ENCODE results near the gene GAGE12J.
"Not testable (repeated sequence)": the region's sequence is repeated elsewhere in the genome, so short reads cannot be mapped to it uniquely, and the experiment has no call there.

The GAGE12J gene

DNA sequence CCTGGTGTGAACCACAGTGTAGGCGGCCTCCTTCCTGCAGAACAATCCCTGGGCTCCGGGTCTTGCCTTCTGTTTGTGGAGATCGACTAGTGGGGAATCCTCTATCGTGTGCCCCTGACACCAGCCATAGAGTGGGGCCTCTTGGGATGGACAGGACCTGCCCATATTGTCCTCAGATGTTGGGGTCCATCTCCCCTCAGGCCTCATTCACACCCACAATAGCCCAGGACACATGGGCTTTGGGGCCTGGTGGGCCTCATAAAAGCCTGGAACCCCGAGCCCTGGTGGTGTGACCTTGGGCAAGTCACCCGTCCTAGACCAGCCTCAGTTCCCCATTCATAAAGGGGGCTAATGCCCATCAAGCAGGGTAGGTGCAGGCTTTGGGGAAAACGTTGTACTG is 31.6 kb upstream of the GAGE12J start:
- H3K9me3 ChIP-seq (ENCODE audit: control insufficient read depth in 1 of 2, low read length in 2 of 2) = no peaks in the 10 kb centered on the region
- H3K36me3 ChIP-seq (ENCODE audit: control insufficient read depth in 1 of 2, insufficient read depth in 2 of 2, low read length in 2 of 2) = no peaks in the 10 kb centered on the region
- H3K4me1 ChIP-seq (ENCODE audit: control insufficient read depth in 1 of 2, insufficient read depth in 2 of 2, low read length in 2 of 2) = peaks cover 0 to 5% of the 10 kb centered on the region in 2 donors
- H3K27me3 ChIP-seq (ENCODE audit: low read depth, low read length) = no peaks in the 10 kb centered on the region
- no peak overlapping the region for H3K4me3 ChIP-seq (ENCODE audit: low read depth in 1 of 2, low read length in 2 of 2)
- H3K27ac ChIP-seq (ENCODE audit: low read length) = no peak overlapping the region

DNA sequence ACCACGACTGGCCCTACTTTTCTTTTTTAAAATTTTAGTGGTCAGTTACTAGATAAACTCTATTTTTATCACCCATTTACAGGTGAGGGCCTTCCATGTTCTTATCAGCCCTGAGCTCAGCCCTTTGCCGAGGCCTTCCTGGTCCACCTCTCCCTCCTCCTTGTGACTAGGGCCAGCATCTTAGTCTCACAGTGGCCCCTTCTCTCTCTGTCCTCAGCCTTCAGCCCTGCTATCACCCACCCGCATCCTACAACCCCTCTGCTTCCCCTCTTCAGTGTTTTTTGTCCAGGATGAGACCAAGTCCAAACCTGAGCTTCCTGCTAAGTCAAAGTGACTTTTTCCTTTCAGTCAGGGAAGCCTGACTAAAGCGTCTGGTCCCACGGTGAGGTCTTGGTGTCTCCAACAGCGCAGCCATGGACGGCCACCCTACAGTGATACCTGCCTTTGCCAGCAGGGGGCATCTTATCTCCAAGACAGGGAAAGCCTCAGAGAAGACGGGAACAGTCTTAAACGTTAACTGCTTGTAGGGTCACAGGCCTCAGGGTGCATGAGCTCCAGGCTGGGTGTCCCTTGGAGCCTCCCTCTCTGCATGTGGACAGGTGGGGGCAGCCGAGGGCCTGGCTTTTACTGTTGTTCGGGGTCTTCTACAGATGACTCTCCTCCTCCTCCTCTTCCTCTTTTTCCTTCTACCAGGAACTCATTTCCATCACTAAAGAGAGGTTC is 30.1 kb upstream of the GAGE12J start:
- Histone ChIP-seq H3K4me1 (ENCODE audit: control insufficient read depth in 1 of 2, insufficient read depth in 2 of 2, low read length in 2 of 2) (peaks cover 0 to 5% of the 10 kb centered on the region in 2 donors), H3K36me3 (ENCODE audit: control insufficient read depth in 1 of 2, insufficient read depth in 2 of 2, low read length in 2 of 2) (no peaks in the 10 kb centered on the region), H3K4me3 (ENCODE audit: low read depth in 1 of 2, low read length in 2 of 2) (no peak overlapping the region), H3K9me3 (ENCODE audit: control insufficient read depth in 1 of 2, low read length in 2 of 2) (no peaks in the 10 kb centered on the region), H3K27me3 (ENCODE audit: low read depth, low read length) (no peaks in the 10 kb centered on the region), H3K27ac (ENCODE audit: low read length) (no peak overlapping the region)

DNA sequence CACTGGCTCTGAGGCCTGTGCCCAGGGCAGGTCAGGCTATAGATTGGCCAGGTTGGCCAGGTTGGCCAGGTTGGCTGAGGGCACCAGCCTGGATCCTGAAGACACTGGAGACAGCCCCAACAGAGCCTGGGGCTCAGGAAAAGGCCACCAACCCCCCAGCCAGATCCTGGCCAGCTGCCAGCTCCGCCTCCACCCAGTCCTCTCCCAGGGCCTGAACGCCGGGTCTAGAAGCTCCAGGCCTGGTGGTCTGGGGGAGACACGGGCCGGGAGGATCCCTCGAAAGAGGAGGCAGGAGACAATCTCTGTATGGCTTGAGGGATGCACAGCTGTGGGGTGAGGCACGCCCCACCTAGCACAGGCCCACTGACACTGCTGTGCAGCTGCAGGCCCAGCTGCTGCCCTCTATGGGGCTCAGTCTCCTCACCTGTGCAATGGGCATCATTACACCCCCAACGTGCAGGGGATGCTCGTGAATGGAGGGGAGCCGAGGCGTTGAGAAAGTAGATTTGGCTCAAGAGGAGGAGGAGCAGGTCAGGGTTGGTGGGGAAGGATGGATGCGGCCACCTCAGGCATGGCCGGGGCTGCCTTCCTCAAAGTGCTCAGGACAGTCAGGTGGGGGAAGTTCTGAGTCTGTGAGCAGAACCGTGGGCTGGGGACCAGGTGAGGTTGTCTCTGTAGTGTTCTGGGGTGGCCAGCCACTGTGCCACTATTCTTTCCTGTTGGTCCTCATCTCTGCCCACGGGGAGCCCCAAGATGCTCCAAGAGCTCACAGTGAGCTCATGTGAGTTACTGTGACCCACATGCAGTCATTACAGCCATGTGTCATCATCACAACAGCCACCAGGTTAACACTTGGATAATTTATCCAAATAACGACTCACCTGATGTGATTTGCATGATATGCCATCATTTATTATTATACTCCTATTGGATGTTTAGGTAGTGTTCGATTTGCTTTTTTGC is 29.2 kb upstream of the GAGE12J start:
- H3K36me3 ChIP-seq (ENCODE audit: control insufficient read depth in 1 of 2, insufficient read depth in 2 of 2, low read length in 2 of 2) = no peaks in the 10 kb centered on the region
- H3K27ac ChIP-seq (ENCODE audit: low read length) = no peak overlapping the region
- no peak overlapping the region for H3K4me3 ChIP-seq (ENCODE audit: low read depth in 1 of 2, low read length in 2 of 2)

DNA sequence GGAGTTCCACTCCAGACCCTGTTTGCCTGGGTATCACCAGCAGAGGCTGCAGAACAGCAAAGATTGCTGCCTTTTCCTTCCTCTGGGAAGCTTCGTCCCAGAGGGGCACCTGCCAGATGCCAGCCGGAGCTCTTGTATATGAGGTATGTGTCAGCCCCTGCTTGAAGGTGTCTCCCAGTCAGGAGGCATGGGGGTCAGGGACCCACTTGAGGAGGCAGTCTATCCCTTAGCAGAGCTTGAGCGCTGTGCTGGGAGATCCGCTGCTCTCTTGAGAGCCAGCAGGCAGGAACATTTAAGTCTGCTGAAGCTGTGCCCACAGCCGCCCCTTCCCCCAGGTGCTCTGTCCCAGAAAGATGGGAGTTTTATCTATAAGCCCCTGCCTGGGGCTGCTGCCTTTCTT is 22.5 kb upstream of the GAGE12J start:
- not testable (repeated sequence) for H3K4me1 ChIP-seq (ENCODE audit: control insufficient read depth in 1 of 2, insufficient read depth in 2 of 2, low read length in 2 of 2); H3K27ac ChIP-seq (ENCODE audit: low read length); H3K36me3 ChIP-seq (ENCODE audit: control insufficient read depth in 1 of 2, insufficient read depth in 2 of 2, low read length in 2 of 2); H3K4me3 ChIP-seq (ENCODE audit: low read depth in 1 of 2, low read length in 2 of 2); H3K9me3 ChIP-seq (ENCODE audit: control insufficient read depth in 1 of 2, low read length in 2 of 2); H3K27me3 ChIP-seq (ENCODE audit: low read depth, low read length)

More for the DNA sequence above, 29.2 kb upstream of the GAGE12J start:
- Histone ChIP-seq H3K9me3 (ENCODE audit: control insufficient read depth in 1 of 2, low read length in 2 of 2) (no peaks in the 10 kb centered on the region), H3K4me1 (ENCODE audit: control insufficient read depth in 1 of 2, insufficient read depth in 2 of 2, low read length in 2 of 2) (peaks cover 0 to 5% of the 10 kb centered on the region in 2 donors), H3K27me3 (ENCODE audit: low read depth, low read length) (no peaks in the 10 kb centered on the region)

DNA sequence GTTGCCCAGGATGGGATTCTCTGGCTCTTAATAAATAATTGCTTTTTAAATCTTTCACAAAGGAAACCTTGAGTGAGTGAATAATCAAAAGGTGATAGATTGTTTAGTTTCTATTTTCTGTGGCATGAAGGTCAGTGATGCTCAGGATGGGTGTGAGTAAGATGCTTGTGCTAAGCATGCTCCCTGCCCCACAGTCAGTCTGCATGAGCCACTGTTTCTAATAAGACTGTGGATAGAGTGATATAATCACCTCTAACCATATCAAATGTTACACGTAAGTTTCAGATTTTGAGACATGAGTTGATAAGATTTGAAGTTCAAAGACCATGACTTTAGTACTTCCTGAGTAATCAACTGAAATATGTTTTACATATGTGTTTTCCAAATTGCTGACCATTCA is 21.1 kb upstream of the GAGE12J start:
- no peaks in the 10 kb centered on the region for H3K4me1 ChIP-seq (ENCODE audit: control insufficient read depth in 1 of 2, insufficient read depth in 2 of 2, low read length in 2 of 2)
- H3K4me3 ChIP-seq (ENCODE audit: low read depth in 1 of 2, low read length in 2 of 2) = no peak overlapping the region
- H3K27ac ChIP-seq (ENCODE audit: low read length) = no peak overlapping the region
- H3K36me3 ChIP-seq (ENCODE audit: control insufficient read depth in 1 of 2, insufficient read depth in 2 of 2, low read length in 2 of 2) = no peaks in the 10 kb centered on the region
- H3K9me3 ChIP-seq (ENCODE audit: control insufficient read depth in 1 of 2, low read length in 2 of 2) = no peaks in the 10 kb centered on the region
- no peaks in the 10 kb centered on the region for H3K27me3 ChIP-seq (ENCODE audit: low read depth, low read length)

DNA sequence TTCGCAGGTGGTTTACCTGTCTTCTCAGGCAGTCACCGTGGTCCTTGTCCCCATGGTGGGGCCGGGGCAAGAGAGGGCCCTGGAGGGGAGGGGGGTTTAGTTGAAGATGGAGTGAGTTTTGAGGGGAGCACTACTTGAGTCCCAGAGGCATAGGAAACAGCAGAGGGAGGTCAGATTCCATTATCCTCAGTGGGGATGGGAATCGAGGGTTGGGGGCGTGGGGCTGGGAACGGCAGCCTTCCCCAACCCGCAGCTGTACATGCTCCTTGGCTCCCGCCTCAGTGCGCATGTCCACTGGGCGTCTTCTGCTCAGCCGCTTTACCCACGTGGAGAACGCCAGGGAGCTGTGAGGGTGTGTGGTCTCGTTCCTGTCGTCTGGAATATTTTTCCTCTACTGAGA is 18.5 kb upstream of the GAGE12J start, which contains the start of gene GAGE10:
Gene GAGE10, plus strand, starts transcription at position 301 of the 400 bp plus-strand sequence. CDS start 1,214 bp downstream, outside the sequence.
- Histone ChIP-seq H3K36me3 (ENCODE audit: control insufficient read depth in 1 of 2, insufficient read depth in 2 of 2, low read length in 2 of 2) (no peaks in the 10 kb centered on the region), H3K4me1 (ENCODE audit: control insufficient read depth in 1 of 2, insufficient read depth in 2 of 2, low read length in 2 of 2) (no peaks in the 10 kb centered on the region), H3K4me3 (ENCODE audit: low read depth in 1 of 2, low read length in 2 of 2) (no peak within 1 kb of the TSS), H3K9me3 (ENCODE audit: control insufficient read depth in 1 of 2, low read length in 2 of 2) (no peaks in the 10 kb centered on the region), H3K27me3 (ENCODE audit: low read depth, low read length) (no peaks in the 10 kb centered on the region), H3K27ac (ENCODE audit: low read length) (no peak within 1 kb of the TSS)

DNA sequence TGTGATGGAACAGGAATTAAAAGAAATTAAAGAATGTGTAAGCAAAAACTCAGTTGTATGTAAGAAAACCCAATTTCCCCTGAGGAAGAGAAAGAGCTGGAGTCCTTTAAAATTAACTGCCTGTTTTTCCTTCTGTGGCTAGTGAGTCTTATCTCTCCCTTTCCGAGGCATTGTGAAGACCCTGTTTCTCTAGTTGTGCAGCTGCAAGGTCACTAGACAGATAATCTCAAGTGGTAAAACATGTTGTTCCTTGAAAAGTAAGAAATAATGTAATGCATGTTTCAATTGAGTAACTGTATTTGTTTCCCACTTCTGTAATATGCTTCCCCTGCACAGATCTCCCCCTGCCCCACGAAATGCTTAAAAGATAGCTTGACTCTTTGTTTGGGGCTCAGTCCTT is 14.1 kb upstream of the GAGE12J start:
- not testable (repeated sequence) for H3K4me3 ChIP-seq (ENCODE audit: low read depth in 1 of 2, low read length in 2 of 2); H3K4me1 ChIP-seq (ENCODE audit: control insufficient read depth in 1 of 2, insufficient read depth in 2 of 2, low read length in 2 of 2); H3K9me3 ChIP-seq (ENCODE audit: control insufficient read depth in 1 of 2, low read length in 2 of 2); H3K27me3 ChIP-seq (ENCODE audit: low read depth, low read length); H3K36me3 ChIP-seq (ENCODE audit: control insufficient read depth in 1 of 2, insufficient read depth in 2 of 2, low read length in 2 of 2); H3K27ac ChIP-seq (ENCODE audit: low read length)

DNA sequence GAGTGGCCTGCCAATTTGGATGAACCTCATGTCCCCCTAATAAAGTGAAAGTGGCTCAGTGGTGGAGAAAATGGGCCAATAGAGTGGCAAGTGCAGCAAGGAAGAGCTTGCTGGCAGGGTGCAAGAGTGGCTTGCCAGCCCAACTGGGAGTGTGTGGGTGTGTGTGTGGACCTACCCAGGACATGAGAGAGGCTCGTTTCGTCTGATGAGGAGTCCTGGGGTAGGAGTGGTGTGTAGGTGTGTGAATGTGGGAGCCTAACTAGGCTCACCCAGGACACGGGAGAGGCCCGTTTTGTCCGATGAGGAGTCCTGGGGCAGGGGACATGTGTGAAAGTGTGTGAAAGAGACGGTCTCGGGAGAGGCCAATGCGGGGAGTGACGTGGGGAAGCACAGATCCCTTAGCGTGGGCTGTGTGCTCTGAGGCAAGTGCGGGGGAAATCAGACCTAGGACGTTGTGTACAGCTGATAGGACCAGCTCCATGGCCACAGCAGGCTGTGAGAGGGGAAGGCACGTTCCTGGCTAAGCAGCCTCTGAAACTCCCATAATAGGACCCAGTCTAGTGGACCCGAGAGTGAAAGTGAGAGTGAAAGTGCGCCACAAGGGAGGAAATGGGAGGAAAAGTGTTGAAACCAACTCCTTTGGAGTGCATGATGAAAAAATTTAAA is 13.1 kb upstream of the GAGE12J start:
- Histone ChIP-seq H3K27ac (ENCODE audit: low read length) (no peak overlapping the region), H3K4me3 (ENCODE audit: low read depth in 1 of 2, low read length in 2 of 2) (peak overlapping the region; percentile 48 to 57)

DNA sequence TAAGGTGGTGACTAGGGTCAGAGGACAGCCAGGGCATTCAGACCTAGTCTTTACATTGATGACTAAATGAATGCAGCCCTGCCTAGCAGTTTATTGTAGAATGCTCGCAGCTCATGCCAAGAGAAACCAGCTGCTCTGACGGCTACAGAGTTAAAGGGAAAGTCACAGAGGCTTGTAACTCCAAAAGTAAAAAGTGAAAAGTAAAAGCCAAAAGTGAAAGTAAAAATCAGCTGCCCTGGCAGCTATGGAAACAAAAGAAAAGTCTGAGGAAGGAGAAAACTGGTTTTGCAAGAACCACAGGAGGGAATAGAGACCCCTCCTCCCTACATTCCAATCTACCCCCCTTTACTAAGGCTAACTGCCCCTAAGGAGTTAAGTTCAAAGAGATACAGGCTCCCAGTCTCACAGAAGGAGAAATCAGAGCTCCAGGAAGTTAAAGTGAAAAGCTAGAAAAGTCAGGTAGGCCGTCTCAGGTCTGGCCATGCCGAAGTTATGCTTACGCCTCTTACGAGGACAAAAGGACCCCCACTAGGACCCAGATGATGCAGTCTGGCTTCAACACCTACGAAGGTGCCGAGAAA is 12.3 kb upstream of the GAGE12J start:
- Histone ChIP-seq H3K27ac (ENCODE audit: low read length) (peak overlapping the region; percentile 45), H3K4me3 (ENCODE audit: low read depth in 1 of 2, low read length in 2 of 2) (peak overlapping the region; percentile 48 to 57), H3K4me1 (ENCODE audit: control insufficient read depth in 1 of 2, insufficient read depth in 2 of 2, low read length in 2 of 2) (peaks cover 0 to 7% of the 10 kb centered on the region in 2 donors), H3K36me3 (ENCODE audit: control insufficient read depth in 1 of 2, insufficient read depth in 2 of 2, low read length in 2 of 2) (no peaks in the 10 kb centered on the region), H3K9me3 (ENCODE audit: control insufficient read depth in 1 of 2, low read length in 2 of 2) (no peaks in the 10 kb centered on the region), H3K27me3 (ENCODE audit: low read depth, low read length) (no peaks in the 10 kb centered on the region)

More for the DNA sequence above, 13.1 kb upstream of the GAGE12J start:
- Histone ChIP-seq H3K36me3 (ENCODE audit: control insufficient read depth in 1 of 2, insufficient read depth in 2 of 2, low read length in 2 of 2) (no peaks in the 10 kb centered on the region), H3K9me3 (ENCODE audit: control insufficient read depth in 1 of 2, low read length in 2 of 2) (no peaks in the 10 kb centered on the region), H3K27me3 (ENCODE audit: low read depth, low read length) (no peaks in the 10 kb centered on the region), H3K4me1 (ENCODE audit: control insufficient read depth in 1 of 2, insufficient read depth in 2 of 2, low read length in 2 of 2) (peaks cover 0 to 7% of the 10 kb centered on the region in 2 donors)

DNA sequence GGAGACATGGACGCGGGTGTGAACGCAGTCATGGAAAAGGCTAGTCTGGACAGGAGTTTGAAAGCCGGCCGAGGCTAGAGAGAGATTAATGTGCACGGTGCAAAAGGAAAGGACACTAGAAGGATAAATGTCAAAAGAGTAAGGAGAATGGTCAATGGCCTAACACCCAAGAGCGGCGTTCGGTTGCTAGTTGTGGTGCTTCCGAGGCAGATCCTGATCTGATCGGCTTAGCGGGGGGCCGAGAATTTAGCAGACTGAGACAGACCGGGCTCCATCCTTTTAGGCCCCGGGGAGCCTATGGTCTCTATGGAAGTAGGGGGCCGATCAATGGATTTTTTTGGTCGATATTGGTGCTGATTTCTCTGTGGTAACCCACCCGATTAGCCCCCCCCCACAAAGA is 11.5 kb upstream of the GAGE12J start:
- Histone ChIP-seq H3K27ac (ENCODE audit: low read length) (no peak overlapping the region), H3K4me1 (ENCODE audit: control insufficient read depth in 1 of 2, insufficient read depth in 2 of 2, low read length in 2 of 2) (peaks cover 0 to 7% of the 10 kb centered on the region in 2 donors), H3K27me3 (ENCODE audit: low read depth, low read length) (no peaks in the 10 kb centered on the region), H3K4me3 (ENCODE audit: low read depth in 1 of 2, low read length in 2 of 2) (no peak overlapping the region), H3K36me3 (ENCODE audit: control insufficient read depth in 1 of 2, insufficient read depth in 2 of 2, low read length in 2 of 2) (no peaks in the 10 kb centered on the region), H3K9me3 (ENCODE audit: control insufficient read depth in 1 of 2, low read length in 2 of 2) (no peaks in the 10 kb centered on the region)

DNA sequence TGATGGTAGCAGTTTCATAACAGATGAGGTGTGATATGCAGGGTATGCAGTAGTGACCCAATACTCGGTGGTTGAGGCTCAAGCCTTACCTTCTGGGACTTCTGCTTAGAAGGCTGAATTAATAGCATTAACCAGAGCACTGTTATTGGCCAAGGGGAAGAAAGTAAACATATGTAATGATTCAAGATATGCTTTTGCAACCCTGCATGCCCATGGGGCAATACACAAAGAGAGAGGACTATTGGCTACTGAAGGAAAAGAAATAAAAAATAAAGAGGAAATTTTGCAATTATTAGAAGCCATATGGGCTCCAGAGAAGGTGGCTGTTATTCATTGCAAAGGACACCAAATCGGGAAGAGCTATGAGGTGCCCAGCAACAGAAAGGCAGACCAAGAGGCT is 9.7 kb upstream of the GAGE12J start:
- Histone ChIP-seq H3K27ac (ENCODE audit: low read length) (no peak overlapping the region), H3K36me3 (ENCODE audit: control insufficient read depth in 1 of 2, insufficient read depth in 2 of 2, low read length in 2 of 2) (no peaks in the 10 kb centered on the region)

More for the DNA sequence above, 9.7 kb upstream of the GAGE12J start:
- Histone ChIP-seq H3K4me1 (ENCODE audit: control insufficient read depth in 1 of 2, insufficient read depth in 2 of 2, low read length in 2 of 2) (peaks cover 0 to 7% of the 10 kb centered on the region in 2 donors), H3K27me3 (ENCODE audit: low read depth, low read length) (no peaks in the 10 kb centered on the region), H3K4me3 (ENCODE audit: low read depth in 1 of 2, low read length in 2 of 2) (no peak overlapping the region), H3K9me3 (ENCODE audit: control insufficient read depth in 1 of 2, low read length in 2 of 2) (no peaks in the 10 kb centered on the region)
